Measurements from ENCODE around the gene DEPDC7.
A peak's percentile ranks its signal among the peaks of the same experiment; 100 is the strongest.
"Not testable (repeated sequence)": the region's sequence is repeated elsewhere in the genome, so short reads cannot be mapped to it uniquely, and the experiment has no call there.

Gene DEPDC7

GRCh38 chr11:33043221-33043830, 27.6 kb downstream of the DEPDC7 start:
- TF ChIP-seq POLR2AphosphoS5 (IDR thresholded peaks at IDR 0.05; ENCODE audit: borderline replicate concordance, low read depth, low read length) (no peak), FOXP2 (optimal IDR thresholded peaks at IDR 0.05; ENCODE audit: control extremely low read depth, extremely low read length, insufficient read depth) (no peak), EZH2 (IDR thresholded peaks at IDR 0.05) (no peak)
- DNase-seq (ENCODE audit: low read depth, low spot score): no peak
- peak overlapping the region; percentile 81 for H3K27ac ChIP-seq
- no peak overlapping the region for H3K4me3 ChIP-seq
- no peak overlapping the region for H3K9ac ChIP-seq (ENCODE audit: insufficient read length)
- H3K36me3 ChIP-seq (ENCODE audit: insufficient read depth, low read length): peaks cover 10% of the 10 kb centered on the region; the same call in 1 of the 2 replicates
- no peaks in the 10 kb centered on the region for H3K9me3 ChIP-seq (ENCODE audit: low read depth, low read length)

- Histone ChIP-seq H3K36me3 (ENCODE audit: insufficient read depth, low read length) (peaks cover 10% of the 10 kb centered on the region; the same call in 1 of the 2 replicates), H3K9ac (ENCODE audit: insufficient read length) (peak overlapping the region; percentile 32), H3K27ac (peak overlapping the region; percentile 81), H3K9me3 (ENCODE audit: low read depth, low read length) (no peaks in the 10 kb centered on the region), H3K4me3 (peak overlapping the region; percentile 27)
- DNase-seq (ENCODE audit: low read depth, low spot score): no peak
- TF ChIP-seq EZH2 (IDR thresholded peaks at IDR 0.05): no peak
- TF ChIP-seq POLR2AphosphoS5 (IDR thresholded peaks at IDR 0.05; ENCODE audit: borderline replicate concordance, low read depth, low read length): no peak
- no peak for TF ChIP-seq FOXP2 (optimal IDR thresholded peaks at IDR 0.05; ENCODE audit: control extremely low read depth, extremely low read length, insufficient read depth)
These were observed 28.6 kb downstream of the DEPDC7 start for GRCh38 chr11:33044285-33044756.

GRCh38 chr11:33045551-33046255, 30.0 kb downstream of the DEPDC7 start:
- DNase-seq (ENCODE audit: low read depth, low spot score): no peak
- peak overlapping the region; percentile 93 for H3K27ac ChIP-seq

GRCh38 chr11:33048701-33049100, 33.0 kb downstream of the DEPDC7 start:
- DNase-seq (ENCODE audit: low read depth, low spot score); H3K9me3 ChIP-seq (ENCODE audit: low read depth, low read length); H3K9ac ChIP-seq (ENCODE audit: insufficient read length); H3K4me3 ChIP-seq; H3K27ac ChIP-seq; H3K36me3 ChIP-seq (ENCODE audit: insufficient read depth, low read length): not testable (repeated sequence)

More at GRCh38 chr11:33045551-33046255, 30.0 kb downstream of the DEPDC7 start:
- Histone ChIP-seq H3K36me3 (ENCODE audit: insufficient read depth, low read length) (peaks cover 10% of the 10 kb centered on the region; the same call in 1 of the 2 replicates), H3K9me3 (ENCODE audit: low read depth, low read length) (no peaks in the 10 kb centered on the region), H3K4me3 (peak overlapping the region; percentile 40), H3K9ac (ENCODE audit: insufficient read length) (no peak overlapping the region)
- TF ChIP-seq EZH2 (IDR thresholded peaks at IDR 0.05) (no peak), POLR2AphosphoS5 (IDR thresholded peaks at IDR 0.05; ENCODE audit: borderline replicate concordance, low read depth, low read length) (no peak), FOXP2 (optimal IDR thresholded peaks at IDR 0.05; ENCODE audit: control extremely low read depth, extremely low read length, insufficient read depth) (no peak)

GRCh38 chr11:33049565-33050408, 34.1 kb downstream of the DEPDC7 start:
- not testable (repeated sequence) for H3K9ac ChIP-seq (ENCODE audit: insufficient read length); H3K9me3 ChIP-seq (ENCODE audit: low read depth, low read length); H3K27ac ChIP-seq; H3K4me3 ChIP-seq; DNase-seq (ENCODE audit: low read depth, low spot score)
- H3K36me3 ChIP-seq (ENCODE audit: insufficient read depth, low read length): peaks cover 11% of the 10 kb centered on the region; the same call in 1 of the 2 replicates

- H3K27ac ChIP-seq: no peak overlapping the region
- no peak for TF ChIP-seq POLR2AphosphoS5 (IDR thresholded peaks at IDR 0.05; ENCODE audit: borderline replicate concordance, low read depth, low read length)
- no peak for TF ChIP-seq EZH2 (IDR thresholded peaks at IDR 0.05)
- TF ChIP-seq FOXP2 (optimal IDR thresholded peaks at IDR 0.05; ENCODE audit: control extremely low read depth, extremely low read length, insufficient read depth): no peak
- H3K36me3 ChIP-seq (ENCODE audit: insufficient read depth, low read length): 0 out of 2 replicates have a peak, but pooled peaks cover 5% of the 10 kb centered on the region
- no peak overlapping the region for H3K4me3 ChIP-seq
- H3K9me3 ChIP-seq (ENCODE audit: low read depth, low read length): no peaks in the 10 kb centered on the region
- no peak for DNase-seq (ENCODE audit: low read depth, low spot score)
- no peak overlapping the region for H3K9ac ChIP-seq (ENCODE audit: insufficient read length)
These were observed 36.6 kb downstream of the DEPDC7 start for GRCh38 chr11:33052231-33052630.

- no peak for DNase-seq (ENCODE audit: low read depth, low spot score)
- H3K4me3 ChIP-seq: no peak overlapping the region
- no peak overlapping the region for H3K27ac ChIP-seq
- no peak overlapping the region for H3K9ac ChIP-seq (ENCODE audit: insufficient read length)
- peaks cover 14% of the 10 kb centered on the region; the same call in 1 of the 2 replicates for H3K36me3 ChIP-seq (ENCODE audit: insufficient read depth, low read length)
- H3K9me3 ChIP-seq (ENCODE audit: low read depth, low read length): no peaks in the 10 kb centered on the region
- TF ChIP-seq FOXP2 (optimal IDR thresholded peaks at IDR 0.05; ENCODE audit: control extremely low read depth, extremely low read length, insufficient read depth): no peak
- no peak for TF ChIP-seq POLR2AphosphoS5 (IDR thresholded peaks at IDR 0.05; ENCODE audit: borderline replicate concordance, low read depth, low read length)
- no peak for TF ChIP-seq EZH2 (IDR thresholded peaks at IDR 0.05)
These were observed 39.7 kb downstream of the DEPDC7 start for GRCh38 chr11:33055375-33055774.

- peaks cover 18% of the 10 kb centered on the region; the same call in 1 of the 2 replicates for H3K36me3 ChIP-seq (ENCODE audit: insufficient read depth, low read length)
- DNase-seq (ENCODE audit: low read depth, low spot score): no peak
- TF ChIP-seq EZH2 (IDR thresholded peaks at IDR 0.05): no peak
- TF ChIP-seq POLR2AphosphoS5 (IDR thresholded peaks at IDR 0.05; ENCODE audit: borderline replicate concordance, low read depth, low read length): no peak
- TF ChIP-seq FOXP2 (optimal IDR thresholded peaks at IDR 0.05; ENCODE audit: control extremely low read depth, extremely low read length, insufficient read depth): no peak
These were observed 41.6 kb downstream of the DEPDC7 start for GRCh38 chr11:33057284-33057683.

More at GRCh38 chr11:33057284-33057683, 41.6 kb downstream of the DEPDC7 start:
- H3K9ac ChIP-seq (ENCODE audit: insufficient read length): no peak overlapping the region
- no peak overlapping the region for H3K4me3 ChIP-seq
- no peaks in the 10 kb centered on the region for H3K9me3 ChIP-seq (ENCODE audit: low read depth, low read length)
- H3K27ac ChIP-seq: no peak overlapping the region

All from SK-N-MC (cell line).